GM19467 (cell line): Measurements from ENCODE around the gene SLC16A1.
"Not testable (repeated sequence)": the region's sequence is repeated elsewhere in the genome, so short reads cannot be mapped to it uniquely, and the experiment has no call there.

Experiments
- ATAC-seq: cut with Tn5 transposase; IDR thresholded peaks from one replicate; pipeline ENCODE4 v1.9.1; 2021; ENCODE audit warnings: mild to moderate bottlenecking, moderate library complexity; ENCODE audit not compliant: unreplicated experiment

Gene SLC16A1

DNA sequence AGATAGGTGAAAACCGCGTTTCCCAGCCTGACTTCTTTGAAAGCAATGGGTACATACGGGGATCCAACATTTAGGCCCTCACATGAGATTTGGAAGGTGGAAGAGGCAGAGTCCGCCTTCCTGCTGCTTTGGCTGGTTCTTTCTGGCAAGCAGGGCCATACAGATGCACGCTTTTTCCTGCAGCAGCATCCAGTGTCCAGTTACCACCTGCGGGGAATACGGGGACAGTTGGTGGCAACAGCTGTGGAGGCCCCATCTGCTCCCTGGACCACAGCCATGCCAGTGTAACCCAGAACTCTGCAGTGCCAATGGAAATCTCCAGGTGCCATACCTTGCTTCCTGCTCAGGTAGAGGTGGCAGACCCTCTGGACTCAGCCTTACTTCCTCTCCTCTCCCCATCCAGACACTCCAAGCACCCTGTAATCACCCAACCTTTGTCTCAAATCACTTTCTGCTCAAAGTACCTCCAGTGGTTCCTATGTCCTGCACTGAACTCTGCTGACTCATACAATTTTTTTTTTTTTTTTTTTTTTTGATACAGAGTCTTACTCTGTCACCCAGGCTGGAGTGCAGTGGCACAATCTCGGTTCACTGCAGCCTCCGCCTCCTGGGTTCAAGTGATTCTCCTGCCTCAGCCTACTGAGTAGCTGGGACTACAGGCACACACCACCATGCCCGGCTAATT is 68.3 kb downstream of the SLC16A1 start:
- no peak for ATAC-seq

DNA sequence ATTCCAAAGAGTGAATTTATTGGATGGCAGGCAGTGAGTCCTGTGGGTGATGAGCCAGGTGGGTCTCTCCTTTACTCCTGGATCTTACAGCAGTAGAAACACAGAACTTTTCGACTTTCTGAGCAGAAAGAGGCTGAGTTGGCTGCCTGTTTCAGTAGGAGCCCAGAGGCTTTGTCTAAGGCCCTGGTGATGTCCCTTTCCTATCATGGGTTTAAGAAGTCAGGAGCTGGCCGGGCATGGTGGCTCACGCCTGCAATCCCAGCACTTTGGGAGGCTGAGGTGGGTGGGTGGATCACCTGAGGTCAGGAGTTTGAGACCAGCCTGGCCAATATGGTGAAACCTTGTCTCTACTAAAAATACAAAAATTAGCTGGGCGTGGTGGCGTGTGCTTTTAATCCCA is 71.0 kb downstream of the SLC16A1 start:
- ATAC-seq = not testable (repeated sequence)

- ATAC-seq = no peak
Measured at GRCh38 chr1:112882271-112882744, 73.7 kb downstream of the SLC16A1 start.

DNA sequence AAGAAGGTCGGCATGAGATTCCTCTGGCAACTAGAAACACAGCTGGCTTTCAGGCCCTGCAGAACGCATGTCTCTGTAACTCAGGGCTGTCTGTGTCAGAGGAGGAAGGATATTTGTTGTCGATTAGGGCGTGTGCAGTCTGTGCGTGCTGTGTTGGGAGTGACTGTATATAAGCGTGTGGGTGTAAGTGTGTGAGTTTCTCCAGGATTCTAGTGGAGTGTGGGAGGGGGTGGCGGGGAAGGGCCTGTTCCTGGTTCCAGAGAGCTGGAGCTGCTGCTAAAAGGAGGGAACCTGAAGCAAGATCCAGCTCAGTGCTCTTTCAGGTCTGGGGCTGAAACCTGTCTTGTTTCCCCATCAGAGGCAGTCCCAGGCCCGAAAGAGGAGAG is 74.3 kb downstream of the SLC16A1 start:
- ATAC-seq = no peak

DNA sequence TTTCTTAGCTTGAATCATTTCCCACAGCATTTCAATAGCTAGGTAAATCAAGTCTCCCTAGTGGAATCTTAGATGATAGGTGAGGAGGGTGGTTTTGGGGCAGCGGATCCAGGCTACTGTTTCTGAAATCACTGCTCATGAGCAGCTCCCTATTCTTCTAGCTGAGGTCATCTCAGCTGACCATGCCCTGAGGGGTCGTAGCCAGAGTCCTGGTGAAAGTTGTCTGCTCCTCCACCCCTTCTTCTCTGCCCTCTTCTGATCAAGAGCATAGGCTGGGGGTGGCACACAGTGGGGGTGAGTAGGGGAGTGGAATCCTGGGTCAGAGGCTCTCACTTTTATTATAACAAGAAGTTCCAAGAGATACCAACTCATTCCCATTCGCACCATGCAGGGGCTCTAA is 76.2 kb downstream of the SLC16A1 start:
- no peak for ATAC-seq

GRCh38 chr1:112878321-112878720 is 77.7 kb downstream of the SLC16A1 start:
- ATAC-seq = no peak

- ATAC-seq = no peak
Measured at GRCh38 chr1:112877750-112878149, 78.2 kb downstream of the SLC16A1 start.

GRCh38 chr1:112876315-112876714 is 79.7 kb downstream of the SLC16A1 start:
- ATAC-seq = no peak

GRCh38 chr1:112872551-112872962 is 83.4 kb downstream of the SLC16A1 start:
- ATAC-seq = no peak

GRCh38 chr1:112870887-112871646 is 84.9 kb downstream of the SLC16A1 start:
- ATAC-seq = no peak

GRCh38 chr1:112869895-112870294 is 86.1 kb downstream of the SLC16A1 start:
- ATAC-seq = no peak

DNA sequence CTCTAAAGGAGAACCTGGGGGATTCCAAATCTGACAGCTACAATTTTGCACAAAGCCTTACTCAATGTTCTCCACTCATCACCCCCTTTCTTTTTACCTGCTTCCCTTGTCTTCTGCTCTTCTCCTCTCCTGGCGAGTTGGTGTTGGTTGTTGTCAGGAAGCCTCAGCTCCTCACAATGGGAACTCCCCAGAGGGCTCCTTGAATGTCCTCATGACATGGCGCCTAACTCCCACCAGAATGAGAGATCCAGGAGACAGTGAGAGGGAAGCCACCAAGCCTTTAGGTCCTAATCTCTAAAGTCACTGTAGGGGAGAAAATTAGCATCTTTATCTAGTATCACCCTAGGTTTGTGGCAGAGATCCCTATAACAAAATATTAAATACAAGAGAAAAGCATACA is 87.8 kb downstream of the SLC16A1 start:
- no peak for ATAC-seq

DNA sequence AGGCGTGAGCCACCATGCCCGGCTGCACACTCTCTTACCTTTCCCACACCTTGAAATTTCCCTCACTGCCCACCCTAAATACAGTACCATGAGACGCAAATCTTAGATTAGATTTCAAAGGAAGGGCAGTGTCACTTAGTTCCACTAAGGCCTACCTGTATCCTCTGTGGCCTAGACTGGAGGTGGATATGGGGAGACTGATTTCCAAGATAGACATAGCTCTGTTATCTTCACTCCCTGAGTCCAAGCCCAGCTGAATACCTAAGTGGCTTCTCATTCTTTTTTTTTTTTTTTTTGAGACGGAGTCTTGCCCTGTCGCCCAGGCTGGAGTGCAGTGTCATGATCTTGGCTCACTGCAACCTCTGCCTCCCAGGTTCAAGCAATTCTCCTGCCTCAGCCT is 89.0 kb downstream of the SLC16A1 start:
- no peak for ATAC-seq

DNA sequence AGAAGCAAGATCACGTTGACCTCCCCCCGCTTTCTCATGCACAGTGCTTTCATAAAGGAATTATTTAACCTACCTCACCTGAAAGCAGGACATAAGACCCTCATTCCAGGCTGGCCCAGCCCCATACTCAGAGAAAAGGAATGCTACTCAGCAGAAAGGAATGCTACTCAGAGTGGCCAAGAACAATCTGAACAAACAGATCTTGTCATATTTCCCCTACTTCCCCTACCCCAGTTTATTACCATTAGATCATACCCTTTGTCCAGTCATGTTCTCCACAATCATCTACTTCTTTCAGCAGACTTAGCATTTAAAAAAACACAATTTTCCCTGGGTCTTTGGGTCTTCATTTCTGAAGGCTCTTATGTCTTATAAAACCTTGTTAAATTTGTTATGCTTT is 89.8 kb downstream of the SLC16A1 start:
- no peak for ATAC-seq

- ATAC-seq = no peak
Measured at GRCh38 chr1:112862753-112863426, 93.1 kb downstream of the SLC16A1 start.
